MCF 10A (cell line): ENCODE results near the gene PEMT. TPM values are rescaled to one million over a fixed set of nuclear protein-coding genes. Genes with fewer than 3 reads are reported as not detected.
"Not testable (repeated sequence)": the region's sequence is repeated elsewhere in the genome, so short reads cannot be mapped to it uniquely, and the experiment has no call there.

Experiments
- BruUV-seq: library from RNA; stranded (reverse); fragments of 400-500 nt; replicated peaks from 2 replicates; lab custom pipeline; 2021; lab: Mats Ljungman, UMichigan
- CTCF ChIA-PET: fragments of 300-600 bp; sonication (Branson Sonifier 250); formaldehyde crosslinking; extraction: SDS; loops from one replicate; lab custom pipeline; 2021; ENCODE audit warnings: antibody characterized with exemption, inconsistent platforms; lab: Yijun Ruan, JAX
- POLR2A ChIA-PET: fragments of 300-600, 350-650 bp; sonication (Branson Sonifier 250); formaldehyde crosslinking; extraction: SDS; loops from one replicate; lab custom pipeline; 2020; ENCODE audit warnings: antibody characterized with exemption, inconsistent platforms; lab: Yijun Ruan, JAX
- DNase-seq: peaks from one replicate; pipeline ENCODE4 v3.0.0-alpha.2; 2018; ENCODE audit not compliant: unreplicated experiment
- H3K27ac Mint-ChIP-seq: one replicate; pipeline ENCODE4 v1.8.0; 2022; ENCODE audit warnings: mild to moderate bottlenecking, low read depth, mixed read lengths; ENCODE audit not compliant: unreplicated experiment
- H3K27me3 Mint-ChIP-seq: one replicate; pipeline ENCODE4 v1.8.0; 2022; ENCODE audit warnings: mixed read lengths; ENCODE audit not compliant: insufficient read depth, unreplicated experiment
- H3K36me3 Mint-ChIP-seq: one replicate; pipeline ENCODE4 v1.8.0; 2022; ENCODE audit warnings: mild to moderate bottlenecking, moderate library complexity, mixed read lengths; ENCODE audit not compliant: insufficient read depth, unreplicated experiment
- H3K4me1 Mint-ChIP-seq: one replicate; pipeline ENCODE4 v1.8.0; 2022; ENCODE audit warnings: mixed read lengths; ENCODE audit not compliant: insufficient read depth, unreplicated experiment
- H3K4me3 Mint-ChIP-seq: one replicate; pipeline ENCODE4 v1.8.0; 2022; ENCODE audit warnings: mild to moderate bottlenecking, moderate library complexity, mixed read lengths; ENCODE audit not compliant: unreplicated experiment
- H3K9me3 Mint-ChIP-seq: one replicate; pipeline ENCODE4 v1.8.0; 2022; ENCODE audit warnings: mixed read lengths; ENCODE audit not compliant: unreplicated experiment
- intact Hi-C: fragments of 100-400 bp; cut with micrococcal nuclease; formaldehyde crosslinking; loops from 2 replicates; pipeline ENCODE4 v1.14.1; 2022
- total RNA-seq: library from RNA; stranded (reverse); gene quantifications from 2 replicates; pipeline ENCODE4 v1.2.3, GENCODE V29; 2022
- TF ChIP-seq, protein P1 (sequence below): fragments of 200-600 bp; IDR thresholded peaks from one replicate; pipeline ENCODE4 v1.8.0; 2022; ENCODE audit warnings: antibody characterized with exemption, mild to moderate bottlenecking; ENCODE audit not compliant: unreplicated experiment

PEMT gene
- total RNA-seq, 1 experiment from 2014 or later = 49.8 TPM

DNA sequence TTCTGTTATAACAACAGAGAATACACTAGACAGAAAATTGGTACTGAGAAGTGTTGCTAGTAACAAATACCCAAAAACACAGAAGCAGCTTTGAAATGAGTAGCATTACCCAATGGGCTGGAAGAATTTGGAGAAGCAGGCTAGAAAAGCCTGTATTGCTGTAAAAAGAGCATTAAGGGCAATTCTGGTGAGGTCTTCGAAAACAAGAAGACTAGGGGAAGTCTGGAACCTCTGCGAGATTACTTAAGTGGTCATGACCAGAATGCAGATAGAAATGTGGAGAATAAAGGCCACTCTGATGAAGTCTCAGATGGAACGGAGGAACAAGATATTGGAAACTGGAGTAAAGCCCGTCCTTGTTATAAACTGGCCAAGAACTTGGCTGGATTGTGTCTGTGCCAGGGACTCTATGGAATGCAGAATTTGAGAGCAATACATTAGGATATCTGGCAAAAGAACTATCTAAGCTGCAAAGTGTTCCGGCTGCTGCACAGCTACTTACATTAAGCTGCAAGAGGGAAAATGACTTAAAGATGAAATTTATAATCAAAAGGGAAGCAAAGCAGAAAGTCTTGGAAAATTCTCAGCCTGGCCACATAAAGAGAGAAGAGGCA is 44.9 kb upstream of the PEMT start:
- ChIA-PET CTCF (interaction anchor here (0.9 to 2.5 kb wide), 3 partner anchors 140 to 645 kb away, joined by 3 to 12 read pairs (median 8); partner anchors contain the start of gene RASD1), POLR2A (interaction anchor here (0.6 kb wide), 1 partner anchor 15 kb away, joined by 3 read pairs; no protein-coding TSS in a partner anchor)
- no peaks in the 10 kb centered on the region for H3K36me3 Mint-ChIP-seq
- H3K27ac Mint-ChIP-seq = no peak overlapping the region
- H3K9me3 Mint-ChIP-seq = no peaks in the 10 kb centered on the region
- intact Hi-C loops = no loop called here
- TF ChIP-seq, protein P1, sequence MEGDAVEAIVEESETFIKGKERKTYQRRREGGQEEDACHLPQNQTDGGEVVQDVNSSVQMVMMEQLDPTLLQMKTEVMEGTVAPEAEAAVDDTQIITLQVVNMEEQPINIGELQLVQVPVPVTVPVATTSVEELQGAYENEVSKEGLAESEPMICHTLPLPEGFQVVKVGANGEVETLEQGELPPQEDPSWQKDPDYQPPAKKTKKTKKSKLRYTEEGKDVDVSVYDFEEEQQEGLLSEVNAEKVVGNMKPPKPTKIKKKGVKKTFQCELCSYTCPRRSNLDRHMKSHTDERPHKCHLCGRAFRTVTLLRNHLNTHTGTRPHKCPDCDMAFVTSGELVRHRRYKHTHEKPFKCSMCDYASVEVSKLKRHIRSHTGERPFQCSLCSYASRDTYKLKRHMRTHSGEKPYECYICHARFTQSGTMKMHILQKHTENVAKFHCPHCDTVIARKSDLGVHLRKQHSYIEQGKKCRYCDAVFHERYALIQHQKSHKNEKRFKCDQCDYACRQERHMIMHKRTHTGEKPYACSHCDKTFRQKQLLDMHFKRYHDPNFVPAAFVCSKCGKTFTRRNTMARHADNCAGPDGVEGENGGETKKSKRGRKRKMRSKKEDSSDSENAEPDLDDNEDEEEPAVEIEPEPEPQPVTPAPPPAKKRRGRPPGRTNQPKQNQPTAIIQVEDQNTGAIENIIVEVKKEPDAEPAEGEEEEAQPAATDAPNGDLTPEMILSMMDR = no peak
- no TSS peak for BruUV-seq
- no peaks in the 10 kb centered on the region for H3K27me3 Mint-ChIP-seq
- no peak for DNase-seq
- no peaks in the 10 kb centered on the region for H3K4me1 Mint-ChIP-seq
- H3K4me3 Mint-ChIP-seq = no peak overlapping the region

DNA sequence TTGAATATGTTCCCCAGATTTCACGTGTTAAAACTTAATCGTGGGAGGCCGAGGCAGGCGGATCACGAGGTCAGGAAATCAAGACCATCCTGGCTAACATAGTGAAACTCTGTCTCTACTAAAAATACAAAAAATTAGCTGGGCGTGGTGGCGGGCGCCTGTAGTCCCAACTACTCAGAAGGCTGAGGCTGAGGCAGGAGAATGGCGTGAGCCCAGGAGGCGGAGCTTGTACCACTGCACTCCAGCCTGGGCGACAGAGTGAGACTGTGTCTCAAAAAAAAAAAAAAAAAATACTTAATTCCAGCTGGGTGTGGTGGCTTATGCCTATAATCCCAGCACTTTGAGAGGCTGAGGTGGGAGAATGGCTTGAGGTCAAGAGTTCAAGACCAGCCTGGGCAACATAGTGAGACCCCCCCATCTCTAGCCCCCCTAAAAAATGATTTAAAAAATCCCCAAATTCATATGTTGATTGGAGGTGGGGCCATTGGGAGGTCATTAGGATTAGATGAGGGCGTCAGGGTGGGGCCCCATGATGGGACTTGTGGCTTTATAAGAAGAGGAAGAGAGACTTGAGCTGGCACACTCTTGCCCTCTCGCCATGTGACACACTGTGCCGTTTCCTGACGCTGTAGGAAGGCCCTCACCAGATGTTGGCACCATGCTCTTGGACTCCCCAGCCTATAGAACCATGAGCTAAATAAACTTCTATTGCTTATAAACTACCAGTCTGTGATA is 44.2 kb upstream of the PEMT start:
- H3K4me3 Mint-ChIP-seq, H3K4me1 Mint-ChIP-seq, H3K27me3 Mint-ChIP-seq, BruUV-seq, H3K9me3 Mint-ChIP-seq, H3K27ac Mint-ChIP-seq, H3K36me3 Mint-ChIP-seq, intact Hi-C loops, DNase-seq: not testable (repeated sequence)
- ChIA-PET CTCF (interaction anchor here (2.5 kb wide), 1 partner anchor 281 kb away, joined by 12 read pairs; no protein-coding TSS in a partner anchor), POLR2A (interaction anchor here (0.6 kb wide), 1 partner anchor 14 kb away, joined by 3 read pairs; no protein-coding TSS in a partner anchor)

DNA sequence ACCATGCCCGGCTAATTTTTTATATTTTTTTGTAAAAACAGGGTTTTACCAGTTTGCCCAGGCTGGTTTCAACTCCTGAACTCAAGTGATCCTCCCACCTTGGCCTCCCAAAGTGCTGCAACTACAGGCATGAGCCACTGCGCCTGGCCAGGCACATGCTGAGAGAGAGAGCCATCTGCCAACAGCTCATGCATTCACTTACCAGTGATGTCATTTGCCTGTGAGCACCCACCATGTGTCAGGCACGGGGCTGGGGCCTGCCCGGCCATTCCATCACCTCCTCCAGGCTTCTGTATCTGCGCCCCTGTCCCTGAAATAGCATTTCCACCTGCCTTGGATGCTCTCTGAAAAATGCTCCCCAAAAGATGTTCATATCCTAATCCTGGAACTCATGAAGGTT is 43.6 kb upstream of the PEMT start:
- H3K9me3 Mint-ChIP-seq = no peaks in the 10 kb centered on the region
- no peak overlapping the region for H3K4me3 Mint-ChIP-seq
- intact Hi-C loops = no loop called here
- ChIA-PET POLR2A (no interaction called here), CTCF (interaction anchor here (0.6 to 2.5 kb wide), 4 partner anchors 8 to 280 kb away, joined by 3 to 12 read pairs (median 3); no protein-coding TSS in a partner anchor)
- TF ChIP-seq, protein P1 = no peak
- H3K36me3 Mint-ChIP-seq = peaks cover 5% of the 10 kb centered on the region
- no peak for DNase-seq
- H3K27ac Mint-ChIP-seq = no peak overlapping the region
- BruUV-seq = no TSS peak
- no peaks in the 10 kb centered on the region for H3K27me3 Mint-ChIP-seq
- H3K4me1 Mint-ChIP-seq = no peaks in the 10 kb centered on the region

DNA sequence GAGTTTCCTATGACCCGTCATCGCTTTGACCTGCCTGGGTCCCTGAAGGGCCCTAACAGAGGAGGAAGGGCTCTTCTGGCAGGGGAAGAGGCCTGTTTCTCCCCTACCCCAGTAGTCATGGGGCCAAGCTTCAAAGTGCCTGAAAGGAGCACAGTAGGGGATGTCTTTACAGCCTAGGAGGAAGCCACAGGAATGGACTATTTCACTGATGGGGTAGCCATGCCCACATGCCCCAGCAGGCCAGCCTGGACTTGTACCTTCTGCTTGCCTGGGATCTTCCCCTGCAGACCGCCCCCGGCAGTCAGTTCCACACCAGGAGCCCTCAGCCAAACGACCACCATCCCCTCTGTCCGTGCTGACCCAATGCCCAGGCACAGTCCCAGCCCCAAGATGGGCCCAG is 41.8 kb upstream of the PEMT start:
- no peaks in the 10 kb centered on the region for H3K27me3 Mint-ChIP-seq

DNA sequence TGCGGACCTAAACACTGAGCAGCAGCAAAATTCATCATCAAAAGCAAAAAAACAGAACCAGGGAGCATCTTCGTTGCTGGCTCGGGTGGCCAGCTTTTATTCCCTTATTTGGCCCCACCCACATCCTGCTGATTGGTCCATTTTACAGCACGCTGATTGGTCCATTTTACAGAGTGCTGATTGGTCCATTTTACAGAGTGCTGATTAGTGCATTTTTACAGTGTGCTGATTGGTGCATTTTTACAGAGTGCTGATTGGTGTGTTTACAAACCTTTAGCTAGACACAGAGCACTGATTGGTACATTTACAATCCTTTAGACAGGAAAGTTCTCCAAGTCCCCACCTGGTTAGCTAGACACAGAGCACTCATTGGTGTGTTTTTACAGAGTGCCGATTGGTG is 41.2 kb upstream of the PEMT start:
- H3K4me1 Mint-ChIP-seq, H3K27ac Mint-ChIP-seq, H3K4me3 Mint-ChIP-seq, H3K27me3 Mint-ChIP-seq, H3K9me3 Mint-ChIP-seq, H3K36me3 Mint-ChIP-seq, POLR2A ChIA-PET, intact Hi-C loops, BruUV-seq, DNase-seq: not testable (repeated sequence)
- CTCF ChIA-PET = interaction anchor here (0.5 to 3.4 kb wide), 8 partner anchors 9 to 279 kb away, joined by 3 to 26 read pairs (median 4); no protein-coding TSS in a partner anchor

More for the DNA sequence above, 41.8 kb upstream of the PEMT start:
- TF ChIP-seq, protein P1 = no peak
- intact Hi-C loops = no loop called here
- Mint-ChIP-seq H3K4me3 (no peak overlapping the region), H3K9me3 (no peaks in the 10 kb centered on the region), H3K36me3 (peaks cover 5% of the 10 kb centered on the region), H3K4me1 (no peaks in the 10 kb centered on the region), H3K27ac (no peak overlapping the region)
- no TSS peak for BruUV-seq
- no peak for DNase-seq
- POLR2A ChIA-PET = no interaction called here
- CTCF ChIA-PET = interaction anchor here (0.6 to 3.4 kb wide), 5 partner anchors 9 to 279 kb away, joined by 3 to 26 read pairs (median 4); no protein-coding TSS in a partner anchor
